Measurements from ENCODE around the gene SUPT3H.

SUPT3H gene

GRCh38 chr6:45323656-45324224 lies 54.0 kb downstream of the SUPT3H start:
- no peak overlapping the region for H3K27ac ChIP-seq
- intact Hi-C loops (cut with DNase I; ENCODE audit: low total_unique reads), result no loop called here
- no peaks in the 10 kb centered on the region for H3K9me3 ChIP-seq
- DNase-seq, result no peak
- peaks cover 0 to 8% (median 2%) of the 10 kb centered on the region in 4 donors for H3K4me1 ChIP-seq
- TF ChIP-seq CTCF (IDR thresholded peaks at IDR 0.05), result no peak
- no peaks in the 10 kb centered on the region for H3K27me3 ChIP-seq
- H3K36me3 ChIP-seq, result no peaks in the 10 kb centered on the region
- no peak overlapping the region for H3K4me3 ChIP-seq

GRCh38 chr6:45320349-45320748 lies 57.4 kb downstream of the SUPT3H start:
- no peak for TF ChIP-seq CTCF (IDR thresholded peaks at IDR 0.05)
- Histone ChIP-seq H3K27ac (no peak overlapping the region), H3K9me3 (no peaks in the 10 kb centered on the region), H3K4me1 (no peaks in the 10 kb centered on the region), H3K36me3 (no peaks in the 10 kb centered on the region), H3K27me3 (no peaks in the 10 kb centered on the region), H3K4me3 (no peak overlapping the region)
- no peak for DNase-seq
- intact Hi-C loops (cut with DNase I; ENCODE audit: low total_unique reads), result no loop called here

- no peaks in the 10 kb centered on the region for H3K4me1 ChIP-seq
- TF ChIP-seq CTCF (IDR thresholded peaks at IDR 0.05), result no peak
- no peak overlapping the region for H3K4me3 ChIP-seq
- DNase-seq, result no peak
- no peak overlapping the region for H3K27ac ChIP-seq
- no peaks in the 10 kb centered on the region for H3K9me3 ChIP-seq
- no peaks in the 10 kb centered on the region for H3K27me3 ChIP-seq
- peaks cover 0 to 4% (median 0%) of the 10 kb centered on the region in 3 donors for H3K36me3 ChIP-seq
- intact Hi-C loops (cut with DNase I; ENCODE audit: low total_unique reads), result no loop called here
Measured at GRCh38 chr6:45314146-45314545, 63.6 kb downstream of the SUPT3H start.

GRCh38 chr6:45310118-45310788 lies 67.5 kb downstream of the SUPT3H start:
- Histone ChIP-seq H3K36me3 (peaks cover 0 to 4% (median 0%) of the 10 kb centered on the region in 3 donors), H3K4me1 (no peaks in the 10 kb centered on the region), H3K4me3 (no peak overlapping the region), H3K27ac (no peak overlapping the region), H3K9me3 (no peaks in the 10 kb centered on the region), H3K27me3 (no peaks in the 10 kb centered on the region)
- TF ChIP-seq CTCF (IDR thresholded peaks at IDR 0.05), result no peak
- intact Hi-C loops (cut with DNase I; ENCODE audit: low total_unique reads), result no loop called here
- DNase-seq, result no peak

- H3K4me3 ChIP-seq, result no peak overlapping the region
- H3K9me3 ChIP-seq, result no peaks in the 10 kb centered on the region
- H3K27me3 ChIP-seq, result no peaks in the 10 kb centered on the region
- DNase-seq, result no peak
- TF ChIP-seq CTCF (IDR thresholded peaks at IDR 0.05), result no peak
- no peak overlapping the region for H3K27ac ChIP-seq
- H3K4me1 ChIP-seq, result no peaks in the 10 kb centered on the region
- intact Hi-C loops (cut with DNase I; ENCODE audit: low total_unique reads), result no loop called here
- H3K36me3 ChIP-seq, result peaks cover 0 to 4% (median 0%) of the 10 kb centered on the region in 3 donors
Measured at GRCh38 chr6:45305546-45305945, 72.2 kb downstream of the SUPT3H start.

All from tibial artery (tissue), 4 donors.